Measurements from ENCODE around the gene MOGAT1.

Gene MOGAT1, protein sequence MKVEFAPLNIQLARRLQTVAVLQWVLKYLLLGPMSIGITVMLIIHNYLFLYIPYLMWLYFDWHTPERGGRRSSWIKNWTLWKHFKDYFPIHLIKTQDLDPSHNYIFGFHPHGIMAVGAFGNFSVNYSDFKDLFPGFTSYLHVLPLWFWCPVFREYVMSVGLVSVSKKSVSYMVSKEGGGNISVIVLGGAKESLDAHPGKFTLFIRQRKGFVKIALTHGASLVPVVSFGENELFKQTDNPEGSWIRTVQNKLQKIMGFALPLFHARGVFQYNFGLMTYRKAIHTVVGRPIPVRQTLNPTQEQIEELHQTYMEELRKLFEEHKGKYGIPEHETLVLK

GRCh38 chr2:222671259-222672067 lies at the start of gene MOGAT1:
MOGAT1 (plus strand) TSS chr2:222671658; CDS start chr2:222671786, 128 bp downstream.
- no peak for DNase-seq

DNA sequence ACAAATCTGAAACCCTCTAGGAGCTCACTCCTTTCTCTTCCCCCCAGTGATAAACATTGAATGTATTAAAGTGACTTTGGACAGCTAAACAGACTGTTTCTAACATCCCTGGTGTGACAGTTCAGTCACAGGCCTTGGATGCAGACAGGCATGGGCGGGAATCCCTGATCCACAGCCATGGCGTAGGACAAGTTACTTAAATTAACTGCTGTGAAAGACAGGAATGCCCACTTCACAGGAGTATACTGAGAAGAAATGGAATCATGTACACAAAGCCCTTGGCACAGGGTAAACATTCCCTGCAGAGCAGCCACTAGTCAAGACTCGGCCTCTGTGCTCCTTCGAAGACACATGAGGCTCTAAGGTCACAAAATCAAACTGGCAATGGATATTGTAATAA lies 49.6 kb upstream of the MOGAT1 start:
- no peak for DNase-seq

- DNase-seq, result no peak
Measured at GRCh38 chr2:222622910-222623309, 48.5 kb upstream of the MOGAT1 start.

DNA sequence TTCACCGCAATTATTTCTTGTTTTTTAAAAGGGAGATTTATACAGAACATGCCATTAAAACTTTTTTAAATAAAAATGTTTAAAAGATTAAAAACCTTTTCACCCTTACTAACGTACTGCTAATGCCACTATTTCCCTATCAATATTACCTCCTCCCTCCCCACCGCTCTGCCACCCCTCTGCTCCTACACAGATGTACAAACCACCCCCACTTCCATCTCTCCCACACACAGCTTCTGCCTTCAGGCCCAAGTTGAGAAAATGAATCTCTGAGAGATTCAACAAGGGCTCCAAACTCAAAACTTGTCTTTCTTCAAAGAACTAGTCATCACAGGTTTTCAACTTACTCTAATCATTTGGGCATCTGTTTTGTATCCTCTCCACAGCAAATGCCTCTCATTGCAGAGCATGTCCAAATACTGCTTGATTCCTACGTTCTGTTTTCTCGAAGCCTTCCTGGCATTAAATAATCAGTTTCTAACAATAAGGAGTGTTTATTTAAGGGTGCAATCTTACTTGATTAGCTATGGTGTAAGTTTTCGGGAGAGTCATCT lies 47.6 kb upstream of the MOGAT1 start:
- no peak for DNase-seq

GRCh38 chr2:222627764-222628163 lies 43.7 kb upstream of the MOGAT1 start:
- no peak for DNase-seq

DNA sequence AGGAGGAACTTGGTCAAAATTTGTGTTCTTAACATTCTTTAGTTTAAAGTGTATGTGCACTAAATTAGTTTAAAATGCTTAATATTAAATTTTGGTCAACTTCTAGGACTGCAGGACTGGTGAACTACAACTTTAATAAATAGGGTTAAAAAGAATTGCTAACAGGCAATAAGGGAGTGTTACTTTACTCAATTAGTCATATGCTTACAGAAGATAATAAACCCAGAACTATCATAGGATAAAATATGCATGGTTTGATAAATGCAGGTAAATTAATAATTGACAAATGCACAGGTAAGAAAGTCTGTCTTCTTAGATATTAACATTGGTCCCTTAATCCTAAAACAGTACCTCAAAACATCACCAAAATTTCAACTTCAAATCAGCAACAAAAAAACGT lies 36.2 kb upstream of the MOGAT1 start:
- no peak for DNase-seq

- no peak for DNase-seq
Measured at GRCh38 chr2:222637067-222637466, 34.4 kb upstream of the MOGAT1 start.

GRCh38 chr2:222641336-222641735 lies 30.1 kb upstream of the MOGAT1 start:
- no peak for DNase-seq

DNA sequence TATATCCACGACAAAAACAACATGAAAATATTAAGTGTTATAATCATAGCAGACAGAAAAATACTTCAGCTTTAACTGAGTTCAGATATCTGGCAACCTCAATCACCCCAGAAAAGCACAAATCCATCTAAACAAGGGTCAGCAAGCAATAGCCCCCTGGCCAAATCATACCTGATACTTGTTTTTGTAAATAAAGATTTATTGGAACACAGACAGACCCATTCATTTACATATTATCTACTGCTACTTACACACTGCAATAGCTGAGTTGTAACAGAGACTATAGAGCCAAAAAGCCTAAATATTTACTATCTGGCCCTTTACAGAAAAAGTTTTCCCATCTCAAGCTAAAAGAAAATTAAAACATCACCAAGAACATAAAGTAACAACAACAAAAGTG lies 28.3 kb upstream of the MOGAT1 start:
- DNase-seq, result no peak

DNA sequence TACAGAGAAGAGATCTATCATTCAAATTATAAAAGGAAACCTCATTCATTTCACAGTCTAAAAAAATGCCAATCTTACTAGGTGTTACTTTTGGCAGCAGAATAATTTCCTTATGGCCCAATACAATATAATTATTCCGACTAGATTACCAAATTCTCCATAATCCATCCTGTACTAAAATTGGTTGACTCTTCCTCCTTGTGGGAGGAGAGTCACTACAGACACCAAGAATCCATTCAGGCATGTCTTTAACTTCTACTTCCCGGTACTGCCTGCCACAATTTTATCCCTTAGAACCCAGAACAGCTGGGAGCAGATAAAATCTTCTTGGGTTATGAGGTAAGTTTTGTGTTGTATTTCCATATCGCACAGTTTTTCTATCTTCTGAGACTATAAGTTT lies 25.4 kb upstream of the MOGAT1 start:
- DNase-seq, result no peak

- no peak for DNase-seq
Measured at GRCh38 chr2:222649801-222650200, 21.7 kb upstream of the MOGAT1 start.

- DNase-seq, result no peak
Measured at GRCh38 chr2:222651718-222652418, 19.6 kb upstream of the MOGAT1 start.

DNA sequence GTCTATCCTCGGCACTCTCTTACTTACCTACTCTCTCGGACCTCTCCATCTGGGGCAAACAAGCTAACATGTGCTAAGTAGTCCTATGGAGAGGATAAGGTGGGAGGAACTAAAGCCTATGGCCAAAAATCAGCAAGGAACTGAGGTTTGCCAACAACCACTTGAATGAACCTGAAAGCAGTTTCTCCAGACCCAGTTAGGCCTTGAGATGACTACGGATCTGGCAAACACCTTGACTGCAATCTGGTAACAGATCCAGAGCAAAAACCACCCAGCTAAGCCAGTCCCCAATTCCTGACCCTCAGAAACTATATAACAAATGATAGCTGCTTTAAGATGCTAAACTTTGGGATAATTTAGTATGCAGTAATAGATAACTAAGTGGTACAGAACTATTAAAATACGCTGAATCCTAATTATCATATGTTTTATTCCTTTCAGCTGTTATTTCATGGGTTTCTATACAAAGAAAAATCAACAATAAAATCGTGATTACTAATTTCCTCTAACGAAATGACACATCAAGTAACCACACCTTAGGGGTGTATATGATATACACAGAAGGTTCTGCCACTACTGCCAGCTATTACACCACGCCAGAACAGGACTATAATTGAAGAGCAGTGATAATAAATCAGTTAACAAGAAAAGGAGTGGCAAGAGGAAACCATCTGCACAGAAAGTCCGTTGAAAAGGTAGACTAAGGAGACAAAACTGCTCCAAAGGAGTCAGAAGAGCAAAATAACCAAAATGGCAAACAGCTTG lies 18.8 kb upstream of the MOGAT1 start:
- DNase-seq, result no peak

DNA sequence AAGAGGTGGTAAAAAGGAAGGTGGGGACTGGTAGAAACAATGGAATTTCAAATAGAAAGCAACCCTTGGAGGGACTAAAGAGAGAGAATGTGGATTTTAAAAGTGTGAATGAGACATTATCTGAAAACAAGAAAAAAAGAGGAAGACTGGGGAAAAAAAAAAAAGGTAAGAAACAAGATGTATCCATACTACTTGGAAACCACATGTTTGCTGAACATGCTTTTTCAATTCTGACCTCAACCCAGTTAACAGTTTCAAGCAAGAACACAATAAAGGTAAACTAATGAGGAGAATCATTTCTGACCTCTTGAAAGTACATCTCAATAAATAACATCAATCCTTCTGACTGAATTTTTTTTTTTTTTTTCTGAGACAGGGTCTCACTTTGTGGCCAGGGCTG lies 18.2 kb upstream of the MOGAT1 start:
- DNase-seq, result no peak

- DNase-seq, result peak; percentile 93
Measured at GRCh38 chr2:222655787-222656525, 15.5 kb upstream of the MOGAT1 start, which contains the start of gene FARSB. FARSB (minus strand) TSS chr2:222656092; CDS start chr2:222656073, 19 bp downstream.

DNA sequence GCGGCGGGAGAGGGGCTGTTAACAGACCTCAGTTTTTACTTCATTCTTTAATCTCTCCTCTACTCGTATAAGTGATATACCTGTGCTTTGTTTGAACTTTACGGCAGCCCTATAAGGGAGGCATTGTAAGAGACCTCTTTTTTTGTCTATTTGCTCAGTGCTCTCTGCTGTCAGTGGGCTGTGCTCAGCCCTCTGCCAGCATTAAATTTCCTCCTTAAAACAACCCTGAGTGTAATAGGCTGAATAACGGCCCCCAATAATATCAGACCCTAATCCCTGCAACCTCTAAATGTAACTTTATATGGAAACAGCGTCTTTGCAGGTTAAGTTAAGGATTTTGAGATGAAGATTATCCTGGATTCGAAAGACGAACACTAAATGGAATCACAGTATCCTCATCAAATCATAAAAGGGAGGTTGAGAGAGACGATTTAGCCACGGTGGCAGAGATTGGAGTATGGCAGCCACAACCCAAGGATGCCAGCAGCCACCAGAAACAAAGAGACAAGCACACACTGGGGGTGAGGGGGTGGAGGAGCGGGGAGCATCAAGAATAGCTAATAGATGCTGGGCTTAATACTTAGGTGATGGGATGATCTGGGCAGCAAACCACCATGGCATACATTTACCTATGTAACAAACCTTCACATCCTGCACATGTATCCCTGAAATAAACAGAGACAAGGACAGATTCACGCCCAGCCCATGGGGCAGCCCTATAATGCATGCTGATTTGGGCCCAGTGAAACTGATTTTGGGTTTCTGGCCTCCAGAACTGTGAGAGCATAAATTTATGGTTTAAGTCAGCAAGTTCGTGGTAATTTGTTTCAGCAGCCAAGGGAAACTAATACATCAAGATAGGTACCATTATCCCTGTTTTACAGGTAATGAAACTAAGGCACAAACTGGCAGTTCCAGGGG lies 14.7 kb upstream of the MOGAT1 start:
- DNase-seq, result no peak

DNA sequence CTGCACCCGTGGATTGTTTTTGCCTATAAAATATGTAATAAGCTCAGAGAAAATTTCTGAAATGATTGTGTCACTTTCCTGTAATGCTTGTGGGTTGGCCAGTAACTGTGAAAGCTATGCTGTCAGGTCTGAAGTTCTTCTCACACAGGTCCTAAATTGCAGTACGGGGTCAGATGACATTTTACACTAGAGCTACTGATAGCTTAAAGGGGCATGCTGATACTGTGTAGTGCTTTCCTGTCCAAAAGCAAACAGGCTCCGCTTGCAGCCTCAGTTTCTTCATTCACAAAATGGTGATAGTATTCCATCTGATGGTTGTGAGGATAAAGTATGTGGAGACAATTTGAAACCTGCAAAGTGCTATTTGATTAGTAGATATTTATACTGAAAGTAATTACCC lies 8.0 kb upstream of the MOGAT1 start:
- DNase-seq, result no peak

- no peak for DNase-seq
Measured at GRCh38 chr2:222668494-222669154, 2.8 kb upstream of the MOGAT1 start.

DNA sequence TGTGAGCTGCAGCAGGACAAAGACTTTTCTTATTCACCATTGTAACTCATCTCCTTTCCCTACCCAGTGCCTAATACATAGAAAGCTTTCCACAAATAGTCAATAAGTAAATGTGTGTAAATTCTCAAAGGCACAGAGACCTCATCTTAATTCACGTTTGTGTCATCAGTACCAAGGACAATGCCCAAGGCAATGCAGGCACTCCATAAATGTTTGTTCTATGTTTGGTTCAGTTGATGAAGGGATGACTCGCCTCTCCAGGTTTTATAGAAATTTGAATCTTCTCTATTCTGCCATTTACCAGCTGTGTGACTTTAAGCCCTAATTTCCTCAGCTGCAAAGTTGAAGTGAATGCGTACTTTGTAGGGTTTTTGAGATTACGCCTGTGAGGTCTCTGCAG lies 2.1 kb upstream of the MOGAT1 start:
- no peak for DNase-seq

All from activated naive CD4-positive, alpha-beta T cell treated with anti-CD3 and anti-CD28 coated beads, Interleukin-2, amount 50 U/mL, for 16 hours (primary cell).